Activated CD4-positive, alpha-beta T cell treated with anti-CD3 and anti-CD28 coated beads, Interleukin-2, amount 50 U/mL, for 16 hours (primary cell): ENCODE results near the gene MLXIP.
A peak's percentile ranks its signal among the peaks of the same experiment; 100 is the strongest.
"Not testable (repeated sequence)": the region's sequence is repeated elsewhere in the genome, so short reads cannot be mapped to it uniquely, and the experiment has no call there.

Source experiments
- DNase-seq: peaks from one replicate; pipeline ENCODE4 v3.0.0-alpha.2; 2020

The MLXIP gene

GRCh38 chr12:122056406-122056805, 22.1 kb upstream of the MLXIP start:
- DNase-seq: not testable (repeated sequence)

- DNase-seq: no peak
Measured at GRCh38 chr12:122057007-122057735, 21.4 kb upstream of the MLXIP start.

- DNase-seq: no peak
Measured at GRCh38 chr12:122057769-122058168, 20.8 kb upstream of the MLXIP start.

- DNase-seq: no peak
Measured at GRCh38 chr12:122058549-122059149, 19.9 kb upstream of the MLXIP start.

- DNase-seq: no peak
Measured at GRCh38 chr12:122059203-122059960, 19.2 kb upstream of the MLXIP start.

GRCh38 chr12:122060081-122060501, 18.5 kb upstream of the MLXIP start:
- no peak for DNase-seq

GRCh38 chr12:122061253-122061652, 17.3 kb upstream of the MLXIP start:
- no peak for DNase-seq

- DNase-seq: no peak
Measured at GRCh38 chr12:122062832-122063693, 15.5 kb upstream of the MLXIP start.

GRCh38 chr12:122063694-122064024, 14.9 kb upstream of the MLXIP start:
- no peak for DNase-seq

- peak; percentile 50 for DNase-seq
Measured at GRCh38 chr12:122064025-122064777, 14.4 kb upstream of the MLXIP start.

GRCh38 chr12:122064780-122065588, 13.6 kb upstream of the MLXIP start:
- DNase-seq: no peak

- DNase-seq: no peak
Measured at GRCh38 chr12:122067548-122067947, 11.0 kb upstream of the MLXIP start.

- DNase-seq: no peak
Measured at GRCh38 chr12:122067966-122068365, 10.6 kb upstream of the MLXIP start.

- no peak for DNase-seq
Measured at GRCh38 chr12:122072031-122072970, 6.3 kb upstream of the MLXIP start.

GRCh38 chr12:122073815-122074214, 4.7 kb upstream of the MLXIP start:
- no peak for DNase-seq

- peak; percentile 47 for DNase-seq
Measured at GRCh38 chr12:122076743-122077495, 1.6 kb upstream of the MLXIP start.

- DNase-seq: no peak
Measured at GRCh38 chr12:122079033-122079531, 526 bp downstream of the MLXIP start.

- peak; percentile 32 for DNase-seq
Measured at GRCh38 chr12:122079532-122080081, 1.1 kb downstream of the MLXIP start.
